Astrocyte of the cerebellum (primary cell): Measurements from ENCODE around the gene CAPN12.
"Not testable (repeated sequence)": the region's sequence is repeated elsewhere in the genome, so short reads cannot be mapped to it uniquely, and the experiment has no call there.

Source experiments
- DNase-seq: peaks from one replicate; pipeline ENCODE4 v3.0.0-alpha.2; 2011; ENCODE audit warnings: low read depth
- H3K4me3 ChIP-seq: 2 replicates; pipeline ENCODE4 v1.5.1; 2011; ENCODE audit warnings: mild to moderate bottlenecking, low read depth, low read length, moderate library complexity
- in situ Hi-C: cut with HindIII; loops from 2 replicates; pipeline ENCODE4 v1.10.0; 2017; ENCODE audit warnings: low sequenced_read_pairs
- TF ChIP-seq, protein P1 (sequence below): IDR thresholded peaks from 2 replicates; pipeline ENCODE4 v1.5.1; 2012; ENCODE audit warnings: low read length, low read depth, moderate library complexity, mild to moderate bottlenecking; ENCODE audit errors: missing control alignments

Gene CAPN12

DNA sequence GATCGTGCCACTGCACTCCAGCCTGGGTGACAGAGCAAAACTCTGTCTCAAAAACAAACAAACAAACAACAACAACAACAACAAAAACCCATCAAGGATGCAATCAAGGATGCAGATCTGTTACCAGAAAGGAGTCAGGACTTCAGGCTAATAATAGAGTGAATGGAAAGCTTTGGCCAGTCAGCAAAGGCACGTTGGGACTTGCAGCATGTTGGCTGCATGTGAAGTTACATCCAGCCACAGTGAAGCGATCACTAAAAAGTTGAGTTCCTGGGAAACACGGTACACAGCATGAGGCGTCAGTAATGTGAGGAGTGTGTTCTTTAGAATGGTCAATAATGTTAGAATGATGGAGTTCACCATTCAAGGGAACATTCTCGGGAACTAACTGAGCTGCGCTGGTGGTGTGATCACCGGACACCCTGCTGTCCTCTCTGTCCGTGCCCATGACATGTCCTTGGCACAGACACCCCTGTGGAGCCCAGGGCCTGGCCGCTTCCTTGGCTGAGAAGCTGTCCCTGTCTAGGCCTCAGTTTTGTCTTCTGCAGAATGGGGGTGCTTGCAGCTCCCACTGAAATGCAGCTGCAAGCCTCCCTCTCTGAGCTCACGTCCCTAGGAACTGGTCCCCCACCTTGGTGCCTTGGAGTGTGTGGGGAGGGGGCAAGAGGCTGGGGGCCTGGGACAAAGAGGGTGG lies 42.4 kb upstream of the CAPN12 start:
- in situ Hi-C loops, result no loop called here
- TF ChIP-seq, protein P1, sequence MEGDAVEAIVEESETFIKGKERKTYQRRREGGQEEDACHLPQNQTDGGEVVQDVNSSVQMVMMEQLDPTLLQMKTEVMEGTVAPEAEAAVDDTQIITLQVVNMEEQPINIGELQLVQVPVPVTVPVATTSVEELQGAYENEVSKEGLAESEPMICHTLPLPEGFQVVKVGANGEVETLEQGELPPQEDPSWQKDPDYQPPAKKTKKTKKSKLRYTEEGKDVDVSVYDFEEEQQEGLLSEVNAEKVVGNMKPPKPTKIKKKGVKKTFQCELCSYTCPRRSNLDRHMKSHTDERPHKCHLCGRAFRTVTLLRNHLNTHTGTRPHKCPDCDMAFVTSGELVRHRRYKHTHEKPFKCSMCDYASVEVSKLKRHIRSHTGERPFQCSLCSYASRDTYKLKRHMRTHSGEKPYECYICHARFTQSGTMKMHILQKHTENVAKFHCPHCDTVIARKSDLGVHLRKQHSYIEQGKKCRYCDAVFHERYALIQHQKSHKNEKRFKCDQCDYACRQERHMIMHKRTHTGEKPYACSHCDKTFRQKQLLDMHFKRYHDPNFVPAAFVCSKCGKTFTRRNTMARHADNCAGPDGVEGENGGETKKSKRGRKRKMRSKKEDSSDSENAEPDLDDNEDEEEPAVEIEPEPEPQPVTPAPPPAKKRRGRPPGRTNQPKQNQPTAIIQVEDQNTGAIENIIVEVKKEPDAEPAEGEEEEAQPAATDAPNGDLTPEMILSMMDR, result no peak
- no peak for DNase-seq
- H3K4me3 ChIP-seq, result no peak overlapping the region

DNA sequence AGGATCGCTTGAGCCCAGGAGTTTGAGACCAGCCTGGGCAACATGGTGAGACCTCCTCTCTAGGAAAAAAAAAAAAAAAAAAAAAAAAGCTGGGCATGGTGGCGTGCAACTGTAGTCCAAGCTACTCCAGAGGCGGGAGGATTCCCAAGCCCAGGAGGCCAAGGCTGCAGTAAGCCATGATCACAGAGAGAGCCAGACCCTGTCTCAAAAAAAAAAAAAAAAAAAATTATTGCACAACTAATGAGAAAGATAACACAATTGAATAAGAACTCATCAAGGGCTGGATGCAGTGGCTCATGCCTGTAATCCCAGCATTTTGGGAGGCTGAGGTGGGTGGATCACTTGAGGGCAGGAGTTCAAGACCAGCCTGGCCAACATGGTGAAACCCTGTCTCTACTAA lies 41.8 kb upstream of the CAPN12 start:
- in situ Hi-C loops, H3K4me3 ChIP-seq, DNase-seq: not testable (repeated sequence)

DNA sequence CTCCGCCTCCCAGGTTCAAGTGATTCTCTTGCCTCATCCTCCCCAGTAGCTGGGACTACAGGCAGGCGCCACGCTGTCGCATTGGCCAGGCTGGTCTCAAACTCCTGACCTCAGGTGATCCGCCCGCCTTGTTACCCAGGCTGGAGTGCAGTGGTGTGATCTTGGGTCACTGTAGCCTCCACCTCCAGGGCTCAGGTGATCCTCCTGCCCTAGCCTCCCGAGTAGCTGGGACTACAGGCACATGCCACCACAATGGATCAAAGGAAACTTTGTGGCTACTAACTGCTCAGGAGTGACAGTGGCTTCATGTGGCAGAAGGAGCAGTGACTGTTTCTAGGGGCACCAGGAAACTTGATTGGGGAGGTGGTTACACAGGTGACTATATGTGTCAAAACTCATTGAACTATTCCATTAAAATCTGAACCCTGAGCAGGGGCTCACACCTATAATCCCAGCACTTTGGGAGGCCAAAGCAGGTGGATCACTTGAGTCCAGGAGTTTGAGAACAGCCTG lies 41.0 kb upstream of the CAPN12 start:
- in situ Hi-C loops, result no loop called here
- TF ChIP-seq, protein P1, result no peak
- no peak overlapping the region for H3K4me3 ChIP-seq
- no peak for DNase-seq

DNA sequence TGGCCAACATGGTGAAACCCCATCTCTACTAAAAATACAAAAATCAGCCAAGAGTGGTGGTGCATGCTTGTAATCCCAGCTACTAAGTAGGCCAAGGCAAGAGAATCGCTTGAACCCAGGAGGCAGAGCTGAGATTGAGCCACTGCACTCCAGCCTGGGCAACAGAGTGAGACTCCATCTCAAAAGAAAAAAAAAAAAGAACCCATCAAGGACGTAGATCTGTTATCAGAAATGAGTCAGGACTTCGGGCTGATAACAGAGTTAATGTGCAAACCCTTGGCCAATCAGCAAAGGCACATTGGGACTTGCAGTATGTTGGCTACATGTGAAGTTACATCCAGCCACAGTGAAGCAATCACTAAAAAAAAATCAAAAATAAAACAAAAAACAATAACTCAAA lies 40.0 kb upstream of the CAPN12 start:
- no peak for DNase-seq
- TF ChIP-seq, protein P1, result no peak
- no peak overlapping the region for H3K4me3 ChIP-seq
- in situ Hi-C loops, result no loop called here

DNA sequence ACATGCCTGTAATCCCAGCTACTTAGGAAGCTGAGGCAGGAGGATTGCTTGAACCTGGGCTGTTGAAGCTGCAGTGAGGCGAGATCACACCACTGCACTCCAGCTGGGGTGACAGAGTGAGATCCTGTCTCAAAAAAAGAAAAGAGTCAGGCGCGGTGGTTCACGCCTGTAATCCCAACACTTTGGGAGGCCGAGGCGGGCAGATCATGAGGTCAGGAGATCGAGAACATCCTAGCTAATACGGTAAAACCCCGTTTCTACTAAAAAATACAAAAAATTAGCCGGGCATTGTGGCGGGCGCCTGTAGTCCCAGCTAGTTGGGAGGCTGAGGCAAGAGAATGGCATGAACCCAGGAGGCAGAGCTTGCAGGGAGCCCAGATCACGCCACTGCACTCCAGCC lies 37.9 kb upstream of the CAPN12 start:
- in situ Hi-C loops, H3K4me3 ChIP-seq, DNase-seq: not testable (repeated sequence)

DNA sequence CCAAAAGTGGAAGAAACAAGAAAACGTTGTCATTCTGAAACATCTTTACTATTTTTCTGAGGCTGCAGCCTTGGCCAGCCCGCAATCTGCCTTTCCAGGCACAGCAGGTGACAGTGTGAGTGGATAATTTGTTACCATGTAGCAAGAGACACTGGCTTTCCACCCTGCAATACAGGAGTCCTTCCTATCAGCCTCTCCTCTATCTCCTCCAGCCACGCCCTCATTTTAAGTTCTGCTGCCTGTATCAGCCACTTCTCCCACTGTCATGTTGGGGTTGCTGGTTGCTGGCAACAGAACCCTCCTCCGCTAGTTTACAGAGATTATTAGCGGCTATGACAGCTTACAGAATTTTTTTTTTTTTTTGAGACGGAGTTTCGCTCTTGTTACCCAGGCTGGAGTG lies 36.8 kb upstream of the CAPN12 start:
- in situ Hi-C loops, result no loop called here
- no peak overlapping the region for H3K4me3 ChIP-seq
- no peak for DNase-seq
- TF ChIP-seq, protein P1, result no peak

DNA sequence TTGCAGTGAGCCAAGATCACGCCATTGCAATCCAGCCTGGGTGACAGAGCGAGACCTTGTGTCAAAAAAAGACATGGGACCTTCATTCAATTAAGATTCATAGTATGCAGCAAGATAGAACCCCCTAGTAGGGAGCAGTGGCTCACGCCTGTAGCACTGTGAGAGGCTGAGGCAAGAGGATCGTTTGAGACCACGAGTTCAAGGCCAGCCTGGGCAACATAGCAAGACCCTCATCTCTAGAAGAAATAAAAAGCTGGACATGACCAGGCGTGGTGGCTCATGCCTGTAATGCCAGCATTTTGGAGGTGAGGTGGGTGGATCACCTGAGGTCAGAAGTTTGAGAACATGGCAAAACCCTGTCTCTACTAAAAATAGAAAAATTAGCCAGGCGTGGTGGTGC lies 36.2 kb upstream of the CAPN12 start:
- TF ChIP-seq, protein P1, result no peak
- H3K4me3 ChIP-seq, result no peak overlapping the region
- in situ Hi-C loops, result no loop called here
- DNase-seq, result no peak
